Chondrocyte (in vitro differentiated cells): Measurements from ENCODE around the gene TMEM218. TPM values are rescaled to one million over a fixed set of nuclear protein-coding genes. Genes with fewer than 3 reads are reported as not detected.

Experiments used
- DNase-seq: peaks from one replicate; pipeline ENCODE4 v3.0.0; 2021; ENCODE audit warnings: mixed read lengths, low spot score
- H3K27ac Mint-ChIP-seq: one replicate; pipeline ENCODE4 v1.8.0; 2021; ENCODE audit warnings: mild to moderate bottlenecking, moderate library complexity, mixed read lengths; ENCODE audit not compliant: unreplicated experiment
- H3K27me3 Mint-ChIP-seq: 2 replicates; pipeline ENCODE4 v1.8.0; 2021; ENCODE audit warnings: low read depth, mixed read lengths
- H3K36me3 Mint-ChIP-seq: 2 replicates; pipeline ENCODE4 v1.8.0; 2021; ENCODE audit warnings: low read depth, mixed read lengths
- H3K4me1 Mint-ChIP-seq: 2 replicates; pipeline ENCODE4 v1.8.0; 2021; ENCODE audit warnings: low read depth, mild to moderate bottlenecking, mixed read lengths
- H3K4me3 Mint-ChIP-seq: one replicate; pipeline ENCODE4 v1.8.0; 2021; ENCODE audit warnings: mild to moderate bottlenecking, moderate library complexity, mixed read lengths; ENCODE audit not compliant: unreplicated experiment
- H3K9me3 Mint-ChIP-seq: 2 replicates; pipeline ENCODE4 v1.8.0; 2021; ENCODE audit warnings: low read depth, mixed read lengths
- total RNA-seq: library from RNA; stranded (reverse); gene quantifications from 3 replicates; pipeline ENCODE4 v1.2.1, GENCODE V29; 2021
- TF ChIP-seq, protein P1 (sequence below): fragments of 200-600 bp; sonication (generic); IDR thresholded peaks from 2 replicates; pipeline ENCODE4 v1.5.0; 2021; ENCODE audit warnings: antibody characterized with exemption, mild to moderate bottlenecking, moderate library complexity

TMEM218 gene
- total RNA-seq, 1 donor from 2014 or later: 12.0 TPM

DNA sequence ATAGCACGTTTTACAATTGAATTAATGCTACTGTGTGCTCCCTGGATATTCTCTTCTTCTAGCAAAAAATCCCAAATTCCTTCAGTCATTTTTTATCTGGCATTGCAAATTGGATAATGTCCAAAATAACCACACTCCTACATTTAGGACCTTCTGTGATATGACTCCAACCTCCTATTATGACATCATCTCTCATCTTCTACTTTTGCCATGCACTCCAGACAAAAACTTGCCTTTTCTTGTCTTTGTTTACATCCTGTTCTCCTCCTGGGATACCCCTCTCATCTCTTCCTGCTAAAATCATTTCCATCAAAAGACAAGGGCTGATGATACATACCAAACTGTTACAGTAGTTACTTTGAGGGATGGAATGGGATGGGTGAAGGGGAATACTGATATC is 20.6 kb upstream of the TMEM218 start:
- H3K9me3 Mint-ChIP-seq: no peaks in the 10 kb centered on the region
- no peaks in the 10 kb centered on the region for H3K36me3 Mint-ChIP-seq
- H3K27me3 Mint-ChIP-seq: no peaks in the 10 kb centered on the region
- peaks cover 46% of the 10 kb centered on the region for H3K4me1 Mint-ChIP-seq
- TF ChIP-seq, protein P1, sequence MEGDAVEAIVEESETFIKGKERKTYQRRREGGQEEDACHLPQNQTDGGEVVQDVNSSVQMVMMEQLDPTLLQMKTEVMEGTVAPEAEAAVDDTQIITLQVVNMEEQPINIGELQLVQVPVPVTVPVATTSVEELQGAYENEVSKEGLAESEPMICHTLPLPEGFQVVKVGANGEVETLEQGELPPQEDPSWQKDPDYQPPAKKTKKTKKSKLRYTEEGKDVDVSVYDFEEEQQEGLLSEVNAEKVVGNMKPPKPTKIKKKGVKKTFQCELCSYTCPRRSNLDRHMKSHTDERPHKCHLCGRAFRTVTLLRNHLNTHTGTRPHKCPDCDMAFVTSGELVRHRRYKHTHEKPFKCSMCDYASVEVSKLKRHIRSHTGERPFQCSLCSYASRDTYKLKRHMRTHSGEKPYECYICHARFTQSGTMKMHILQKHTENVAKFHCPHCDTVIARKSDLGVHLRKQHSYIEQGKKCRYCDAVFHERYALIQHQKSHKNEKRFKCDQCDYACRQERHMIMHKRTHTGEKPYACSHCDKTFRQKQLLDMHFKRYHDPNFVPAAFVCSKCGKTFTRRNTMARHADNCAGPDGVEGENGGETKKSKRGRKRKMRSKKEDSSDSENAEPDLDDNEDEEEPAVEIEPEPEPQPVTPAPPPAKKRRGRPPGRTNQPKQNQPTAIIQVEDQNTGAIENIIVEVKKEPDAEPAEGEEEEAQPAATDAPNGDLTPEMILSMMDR: no peak
- H3K27ac Mint-ChIP-seq: peak overlapping the region; percentile 30
- no peak for DNase-seq
- H3K4me3 Mint-ChIP-seq: no peak overlapping the region

DNA sequence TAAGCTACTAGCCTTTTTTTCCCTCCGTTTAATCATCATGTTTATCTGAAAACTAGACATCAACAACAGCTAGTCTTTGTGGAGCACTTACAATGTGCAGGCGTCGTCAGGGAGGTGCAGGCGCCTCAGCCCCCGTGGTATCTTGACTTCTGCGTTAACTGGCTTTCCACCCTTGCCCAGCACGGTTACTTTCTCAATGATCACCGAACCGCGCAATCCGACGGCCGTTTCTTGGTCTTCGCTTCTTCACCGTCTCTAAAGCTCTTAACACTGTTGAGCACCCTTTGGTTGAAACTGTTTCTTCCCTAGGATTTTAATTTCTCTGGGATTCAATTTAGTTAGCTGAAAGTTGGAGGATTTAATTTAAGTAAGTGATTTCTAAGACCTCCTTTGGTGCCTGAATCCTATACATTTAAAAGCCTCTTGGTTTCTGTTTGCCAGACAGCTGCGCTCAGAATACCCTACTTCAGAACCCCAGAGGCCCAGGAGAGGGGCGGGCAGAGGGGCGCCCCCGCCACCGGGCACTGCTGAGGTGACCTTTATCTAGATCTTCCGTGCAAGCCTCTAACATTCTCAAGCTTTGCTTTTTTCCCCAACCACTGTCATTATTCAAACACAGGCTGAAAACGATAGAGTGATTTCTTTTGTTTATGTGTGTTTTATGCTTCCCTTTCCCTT is 18.0 kb upstream of the TMEM218 start:
- peak overlapping the region; percentile 45 for H3K4me3 Mint-ChIP-seq
- peak overlapping the region; percentile 97 for H3K27ac Mint-ChIP-seq
- H3K9me3 Mint-ChIP-seq: no peaks in the 10 kb centered on the region
- no peaks in the 10 kb centered on the region for H3K36me3 Mint-ChIP-seq
- H3K4me1 Mint-ChIP-seq: peaks cover 46% of the 10 kb centered on the region
- H3K27me3 Mint-ChIP-seq: no peaks in the 10 kb centered on the region
- TF ChIP-seq, protein P1: no peak
- DNase-seq: no peak

DNA sequence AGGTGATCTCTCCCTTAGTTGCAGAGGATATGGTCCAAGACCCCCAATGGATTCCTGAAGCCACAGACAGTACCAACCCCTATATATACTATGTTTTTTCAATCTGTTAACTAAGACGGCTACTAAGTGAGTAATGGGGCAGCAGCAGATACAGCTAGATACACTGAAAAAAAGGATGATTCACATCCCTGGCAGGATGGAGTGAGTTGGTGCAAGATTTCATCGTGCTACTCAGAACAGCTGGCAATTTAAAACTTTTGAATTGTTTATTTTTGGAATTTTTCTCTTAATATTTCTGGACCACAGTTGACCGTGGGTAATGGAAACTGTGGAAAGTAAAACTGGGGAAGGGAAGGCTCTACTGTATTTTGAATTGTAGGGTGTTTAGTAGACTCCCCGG is 17.0 kb upstream of the TMEM218 start:
- peak overlapping the region; percentile 45 for H3K4me3 Mint-ChIP-seq
- TF ChIP-seq, protein P1: no peak
- H3K27me3 Mint-ChIP-seq: no peaks in the 10 kb centered on the region
- peaks cover 46% of the 10 kb centered on the region for H3K4me1 Mint-ChIP-seq
- H3K36me3 Mint-ChIP-seq: no peaks in the 10 kb centered on the region
- no peak for DNase-seq
- H3K9me3 Mint-ChIP-seq: no peaks in the 10 kb centered on the region
- peak overlapping the region; percentile 97 for H3K27ac Mint-ChIP-seq

DNA sequence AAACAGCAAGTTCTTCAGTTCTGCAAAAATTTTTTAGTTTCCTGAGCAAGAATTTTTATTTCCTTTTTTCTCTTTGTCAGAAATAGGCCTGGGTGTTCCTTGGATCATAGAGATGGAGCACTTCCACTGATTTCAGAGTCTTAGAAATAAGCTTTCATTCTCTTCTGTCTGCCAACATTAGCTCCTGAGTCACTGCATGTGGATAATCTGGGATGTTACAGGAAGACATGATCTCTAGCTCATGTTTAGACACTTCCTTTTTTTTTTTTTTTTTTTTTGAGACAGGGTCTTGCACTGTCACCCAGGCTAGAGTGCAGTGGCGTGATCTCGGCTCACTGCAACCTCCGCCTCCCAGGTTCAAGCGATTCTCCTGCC is 13.2 kb upstream of the TMEM218 start:
- Mint-ChIP-seq H3K27ac (no peak overlapping the region), H3K4me1 (peaks cover 25% of the 10 kb centered on the region), H3K9me3 (no peaks in the 10 kb centered on the region), H3K36me3 (no peaks in the 10 kb centered on the region), H3K4me3 (no peak overlapping the region), H3K27me3 (no peaks in the 10 kb centered on the region)
- TF ChIP-seq, protein P1: no peak
- no peak for DNase-seq

DNA sequence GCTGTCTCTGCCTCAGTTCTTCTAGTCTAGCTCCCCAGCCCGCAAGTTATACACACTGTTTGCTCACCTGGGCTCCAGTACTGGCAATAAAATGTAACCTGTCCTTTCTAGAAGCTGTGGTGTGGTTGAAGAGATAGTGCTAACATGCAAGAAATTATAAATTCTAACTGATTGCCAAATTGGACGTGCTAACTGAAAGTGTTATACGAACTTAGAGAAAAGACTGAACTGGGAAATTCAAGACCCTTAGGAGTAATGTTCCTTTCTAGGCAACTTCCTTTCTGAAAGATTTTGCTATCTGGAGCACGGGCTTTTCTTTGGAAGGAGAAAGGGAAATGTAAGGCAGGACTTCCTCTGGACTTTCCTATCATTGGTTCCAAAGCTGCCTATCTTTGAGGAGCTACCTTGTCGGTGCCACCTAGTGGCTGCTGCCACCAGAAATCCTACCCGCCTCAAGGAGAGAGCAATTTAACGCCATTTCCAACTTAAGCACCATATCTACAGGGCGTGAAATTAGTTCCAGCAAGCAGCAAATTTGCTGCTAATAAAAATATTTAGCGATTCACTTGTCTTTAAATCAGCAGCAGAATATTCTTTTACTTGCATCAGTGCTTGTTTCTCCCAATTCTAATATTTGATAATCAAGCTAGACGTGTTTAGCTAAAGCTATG is 12.7 kb upstream of the TMEM218 start:
- Mint-ChIP-seq H3K4me1 (peaks cover 21% of the 10 kb centered on the region), H3K36me3 (no peaks in the 10 kb centered on the region), H3K4me3 (no peak overlapping the region), H3K27me3 (no peaks in the 10 kb centered on the region), H3K9me3 (no peaks in the 10 kb centered on the region), H3K27ac (no peak overlapping the region)
- TF ChIP-seq, protein P1: peak; percentile 68
- DNase-seq: no peak
